ENCODE data around the gene MCHR2.

GRCh38 chr6:99873084-99873483 lies 120.9 kb downstream of the MCHR2 start:
- TF ChIP-seq EZH2 (optimal IDR thresholded peaks at IDR 0.05; ENCODE audit: low read depth, low read length) (no peak), CTCF (IDR thresholded peaks at IDR 0.05; ENCODE audit: low read length) (no peak)
